ENCODE measurements around the gene SLC1A4. TPM values are rescaled to one million over a fixed set of nuclear protein-coding genes. Genes with fewer than 3 reads are reported as not detected.

The SLC1A4 gene
- total and polyA plus RNA-seq, 4 donors = 3.4 to 23.4 (median 9.6) TPM

GRCh38 chr2:64995041-64995440 is 5.8 kb downstream of the SLC1A4 start:
- H3K9me3 ChIP-seq (ENCODE audit: control insufficient read depth in 4 of 4, low read length in 3 of 4) = no peaks in the 10 kb centered on the region
- no peak overlapping the region for H3K9ac ChIP-seq (ENCODE audit: low read depth in 1 of 2, low read length in 2 of 2)
- H3K27me3 ChIP-seq (ENCODE audit: control insufficient read depth in 4 of 4, insufficient read depth in 4 of 4, low read length in 3 of 4) = no peaks in the 10 kb centered on the region
- no peak for DNase-seq (ENCODE audit: low spot score)
- no peaks in the 10 kb centered on the region for H3K36me3 ChIP-seq (ENCODE audit: control insufficient read depth in 4 of 4, insufficient read depth in 3 of 4, low read depth in 1 of 4, low read length in 3 of 4)
- 98% methylated on average over 3 of the region's 3 CpGs for WGBS
- H3K4me3 ChIP-seq (ENCODE audit: low read depth in 1 of 3, low read length in 3 of 3) = no peak overlapping the region
- H3K4me1 ChIP-seq (ENCODE audit: control insufficient read depth in 4 of 4, insufficient read depth in 4 of 4, low read length in 3 of 4) = peaks cover 8 to 26% (median 20%) of the 10 kb centered on the region in 4 donors
- H3K27ac ChIP-seq (ENCODE audit: low read depth in 1 of 2, low read length in 2 of 2) = no peak overlapping the region
- TF ChIP-seq ZBTB33 (IDR thresholded peaks at IDR 0.05) (no peak), EGR1 (IDR thresholded peaks at IDR 0.05; ENCODE audit: low read depth in 2 of 2) (no peak), MAX (IDR thresholded peaks at IDR 0.05) (no peak), CTCF (IDR thresholded peaks at IDR 0.05; ENCODE audit: low read depth, low read length, missing input control) (no peak)

GRCh38 chr2:64996871-64997307 is 7.7 kb downstream of the SLC1A4 start:
- Histone ChIP-seq H3K36me3 (ENCODE audit: control insufficient read depth in 4 of 4, insufficient read depth in 3 of 4, low read depth in 1 of 4, low read length in 3 of 4) (no peaks in the 10 kb centered on the region), H3K9ac (ENCODE audit: low read depth in 1 of 2, low read length in 2 of 2) (no peak overlapping the region), H3K4me1 (ENCODE audit: control insufficient read depth in 4 of 4, insufficient read depth in 4 of 4, low read length in 3 of 4) (peaks cover 3 to 15% (median 12%) of the 10 kb centered on the region in 4 donors), H3K27me3 (ENCODE audit: control insufficient read depth in 4 of 4, insufficient read depth in 4 of 4, low read length in 3 of 4) (no peaks in the 10 kb centered on the region), H3K9me3 (ENCODE audit: control insufficient read depth in 4 of 4, low read length in 3 of 4) (no peaks in the 10 kb centered on the region), H3K4me3 (ENCODE audit: low read depth in 1 of 3, low read length in 3 of 3) (no peak overlapping the region), H3K27ac (ENCODE audit: low read depth in 1 of 2, low read length in 2 of 2) (no peak overlapping the region)
- WGBS = 94% methylated on average over 3 of the region's 3 CpGs
- TF ChIP-seq CTCF (IDR thresholded peaks at IDR 0.05; ENCODE audit: low read depth, low read length, missing input control) = no peak
- TF ChIP-seq RAD21 (IDR thresholded peaks at IDR 0.05) = no peak
- no peak for TF ChIP-seq TAF1 (conservative IDR thresholded peaks at IDR 0.05)
- no peak for TF ChIP-seq RXRA (IDR thresholded peaks at IDR 0.05)
- TF ChIP-seq FOXA2 (IDR thresholded peaks at IDR 0.05) = no peak
- TF ChIP-seq SP1 (IDR thresholded peaks at IDR 0.05) = no peak
- TF ChIP-seq JUND (IDR thresholded peaks at IDR 0.05) = no peak
- no peak for TF ChIP-seq FOXA1 (IDR thresholded peaks at IDR 0.05)
- no peak for DNase-seq (ENCODE audit: low spot score)

GRCh38 chr2:64998658-64999061 is 9.5 kb downstream of the SLC1A4 start:
- Histone ChIP-seq H3K36me3 (ENCODE audit: control insufficient read depth in 4 of 4, insufficient read depth in 3 of 4, low read depth in 1 of 4, low read length in 3 of 4) (no peaks in the 10 kb centered on the region), H3K9me3 (ENCODE audit: control insufficient read depth in 4 of 4, low read length in 3 of 4) (no peaks in the 10 kb centered on the region), H3K4me3 (ENCODE audit: low read depth in 1 of 3, low read length in 3 of 3) (no peak overlapping the region), H3K27ac (ENCODE audit: low read depth in 1 of 2, low read length in 2 of 2) (peak overlapping the region; percentile 28 to 58), H3K4me1 (ENCODE audit: control insufficient read depth in 4 of 4, insufficient read depth in 4 of 4, low read length in 3 of 4) (peaks cover 3 to 15% (median 12%) of the 10 kb centered on the region in 4 donors), H3K27me3 (ENCODE audit: control insufficient read depth in 4 of 4, insufficient read depth in 4 of 4, low read length in 3 of 4) (no peaks in the 10 kb centered on the region), H3K9ac (ENCODE audit: low read depth in 1 of 2, low read length in 2 of 2) (peak overlapping the region in 1 of 2 donors; percentile 25)
- 43% methylated on average over 2 of the region's 2 CpGs for WGBS
- DNase-seq (ENCODE audit: low spot score) = no peak
- TF ChIP-seq GABPA (IDR thresholded peaks at IDR 0.05 in 1 of 2, conservative IDR thresholded peaks at IDR 0.05 in 1 of 2) (no peak), REST (IDR thresholded peaks at IDR 0.05) (no peak), TAF1 (conservative IDR thresholded peaks at IDR 0.05) (no peak), RAD21 (IDR thresholded peaks at IDR 0.05) (peak in 1 of 2 donors; percentile 3), RXRA (IDR thresholded peaks at IDR 0.05) (no peak), MAX (IDR thresholded peaks at IDR 0.05) (no peak), NR2F2 (IDR thresholded peaks at IDR 0.05) (no peak), YY1 (IDR thresholded peaks at IDR 0.05) (no peak), EGR1 (IDR thresholded peaks at IDR 0.05; ENCODE audit: low read depth in 2 of 2) (no peak), HNF4G (IDR thresholded peaks at IDR 0.05) (no peak)

Data from liver (tissue), 9 donors.